ENCODE measurements around the gene CLSTN2.

GRCh38 chr3:140143367-140144069 is 208.5 kb downstream of the CLSTN2 start:
- TF ChIP-seq POLR2AphosphoS5 (IDR thresholded peaks at IDR 0.05; ENCODE audit: low read depth, low read length) = no peak
- TF ChIP-seq TAF1 (IDR thresholded peaks at IDR 0.05; ENCODE audit: borderline replicate concordance, insufficient read depth, low read length) = no peak
